Measurements from ENCODE around the gene TEX22.

DNA sequence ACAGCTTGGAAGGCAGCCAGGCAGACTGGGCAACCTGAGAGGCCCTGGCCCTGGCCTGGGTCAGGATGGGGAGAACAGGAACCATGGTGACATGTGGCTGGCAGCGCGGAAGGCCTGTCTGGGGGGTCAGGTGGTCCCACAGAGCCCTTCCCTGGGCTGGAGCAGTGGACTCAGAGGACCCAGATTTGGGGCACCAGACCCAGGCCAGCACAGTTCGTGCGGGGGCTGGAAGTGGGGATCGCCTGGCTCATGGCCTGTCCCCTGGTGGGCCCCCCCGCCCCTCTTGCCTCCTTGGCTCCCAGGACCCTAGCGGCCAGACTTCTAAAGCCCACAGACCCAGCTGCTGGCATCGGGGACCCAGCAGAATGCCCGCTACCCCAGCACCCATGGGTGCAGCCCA is 42.7 kb downstream of the TEX22 start:
- TF ChIP-seq, protein P1, sequence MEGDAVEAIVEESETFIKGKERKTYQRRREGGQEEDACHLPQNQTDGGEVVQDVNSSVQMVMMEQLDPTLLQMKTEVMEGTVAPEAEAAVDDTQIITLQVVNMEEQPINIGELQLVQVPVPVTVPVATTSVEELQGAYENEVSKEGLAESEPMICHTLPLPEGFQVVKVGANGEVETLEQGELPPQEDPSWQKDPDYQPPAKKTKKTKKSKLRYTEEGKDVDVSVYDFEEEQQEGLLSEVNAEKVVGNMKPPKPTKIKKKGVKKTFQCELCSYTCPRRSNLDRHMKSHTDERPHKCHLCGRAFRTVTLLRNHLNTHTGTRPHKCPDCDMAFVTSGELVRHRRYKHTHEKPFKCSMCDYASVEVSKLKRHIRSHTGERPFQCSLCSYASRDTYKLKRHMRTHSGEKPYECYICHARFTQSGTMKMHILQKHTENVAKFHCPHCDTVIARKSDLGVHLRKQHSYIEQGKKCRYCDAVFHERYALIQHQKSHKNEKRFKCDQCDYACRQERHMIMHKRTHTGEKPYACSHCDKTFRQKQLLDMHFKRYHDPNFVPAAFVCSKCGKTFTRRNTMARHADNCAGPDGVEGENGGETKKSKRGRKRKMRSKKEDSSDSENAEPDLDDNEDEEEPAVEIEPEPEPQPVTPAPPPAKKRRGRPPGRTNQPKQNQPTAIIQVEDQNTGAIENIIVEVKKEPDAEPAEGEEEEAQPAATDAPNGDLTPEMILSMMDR (conservative IDR thresholded peaks at IDR 0.05): no peak
- TF ChIP-seq ZFX (IDR thresholded peaks at IDR 0.05): no peak

Measured in C4-2B (cell line).